ENCODE results near the gene RIOX2. TPM values are rescaled to one million over a fixed set of nuclear protein-coding genes. Genes with fewer than 3 reads are reported as not detected.

RIOX2 gene
- total RNA-seq, 1 donor from 2014 or later = 13.4 TPM

GRCh38 chr3:97950360-97950759 lies 21.9 kb downstream of the RIOX2 start:
- no peak for DNase-seq (ENCODE audit: low spot score)
- no peak overlapping the region for H3K4me3 Mint-ChIP-seq (ENCODE audit: unreplicated experiment)
- peaks cover 1% of the 10 kb centered on the region for H3K27me3 Mint-ChIP-seq (ENCODE audit: unreplicated experiment)
- H3K4me1 Mint-ChIP-seq (ENCODE audit: unreplicated experiment) = no peaks in the 10 kb centered on the region
- no peak for TF ChIP-seq CTCF (IDR thresholded peaks at IDR 0.05; ENCODE audit: unreplicated experiment)
- no peaks in the 10 kb centered on the region for H3K9me3 Mint-ChIP-seq (ENCODE audit: unreplicated experiment)
- H3K36me3 Mint-ChIP-seq (ENCODE audit: low read depth, unreplicated experiment) = peaks cover 14% of the 10 kb centered on the region
- no peak overlapping the region for H3K27ac Mint-ChIP-seq (ENCODE audit: unreplicated experiment)

GRCh38 chr3:97949743-97950142 lies 22.5 kb downstream of the RIOX2 start:
- no peak for TF ChIP-seq CTCF (IDR thresholded peaks at IDR 0.05; ENCODE audit: unreplicated experiment)
- DNase-seq (ENCODE audit: low spot score) = no peak
- Mint-ChIP-seq H3K4me1 (ENCODE audit: unreplicated experiment) (no peaks in the 10 kb centered on the region), H3K4me3 (ENCODE audit: unreplicated experiment) (no peak overlapping the region), H3K9me3 (ENCODE audit: unreplicated experiment) (no peaks in the 10 kb centered on the region), H3K27ac (ENCODE audit: unreplicated experiment) (no peak overlapping the region), H3K27me3 (ENCODE audit: unreplicated experiment) (no peaks in the 10 kb centered on the region), H3K36me3 (ENCODE audit: low read depth, unreplicated experiment) (peaks cover 14% of the 10 kb centered on the region)

GRCh38 chr3:97949110-97949485 lies 23.1 kb downstream of the RIOX2 start:
- no peaks in the 10 kb centered on the region for H3K4me1 Mint-ChIP-seq (ENCODE audit: unreplicated experiment)
- H3K9me3 Mint-ChIP-seq (ENCODE audit: unreplicated experiment) = no peaks in the 10 kb centered on the region
- H3K4me3 Mint-ChIP-seq (ENCODE audit: unreplicated experiment) = no peak overlapping the region
- H3K27me3 Mint-ChIP-seq (ENCODE audit: unreplicated experiment) = no peaks in the 10 kb centered on the region
- peaks cover 14% of the 10 kb centered on the region for H3K36me3 Mint-ChIP-seq (ENCODE audit: low read depth, unreplicated experiment)
- no peak overlapping the region for H3K27ac Mint-ChIP-seq (ENCODE audit: unreplicated experiment)
- DNase-seq (ENCODE audit: low spot score) = no peak
- no peak for TF ChIP-seq CTCF (IDR thresholded peaks at IDR 0.05; ENCODE audit: unreplicated experiment)

GRCh38 chr3:97948351-97949109 lies 23.7 kb downstream of the RIOX2 start:
- Mint-ChIP-seq H3K4me1 (ENCODE audit: unreplicated experiment) (no peaks in the 10 kb centered on the region), H3K36me3 (ENCODE audit: low read depth, unreplicated experiment) (peaks cover 15% of the 10 kb centered on the region), H3K4me3 (ENCODE audit: unreplicated experiment) (no peak overlapping the region), H3K9me3 (ENCODE audit: unreplicated experiment) (no peaks in the 10 kb centered on the region), H3K27me3 (ENCODE audit: unreplicated experiment) (no peaks in the 10 kb centered on the region), H3K27ac (ENCODE audit: unreplicated experiment) (no peak overlapping the region)
- TF ChIP-seq CTCF (IDR thresholded peaks at IDR 0.05; ENCODE audit: unreplicated experiment) = no peak
- no peak for DNase-seq (ENCODE audit: low spot score)

GRCh38 chr3:97942801-97943546 lies 29.3 kb downstream of the RIOX2 start:
- no peak for TF ChIP-seq CTCF (IDR thresholded peaks at IDR 0.05; ENCODE audit: unreplicated experiment)
- Mint-ChIP-seq H3K9me3 (ENCODE audit: unreplicated experiment) (no peaks in the 10 kb centered on the region), H3K36me3 (ENCODE audit: low read depth, unreplicated experiment) (peaks cover 10% of the 10 kb centered on the region), H3K4me1 (ENCODE audit: unreplicated experiment) (no peaks in the 10 kb centered on the region), H3K27me3 (ENCODE audit: unreplicated experiment) (no peaks in the 10 kb centered on the region), H3K27ac (ENCODE audit: unreplicated experiment) (no peak overlapping the region), H3K4me3 (ENCODE audit: unreplicated experiment) (no peak overlapping the region)
- no peak for DNase-seq (ENCODE audit: low spot score)
